ENCODE data around the gene KRT86. TPM values are rescaled to one million over a fixed set of nuclear protein-coding genes. Genes with fewer than 3 reads are reported as not detected.

KRT86 gene
- total and polyA plus RNA-seq, 2 of the 8 experiments (the other 6 are each of a cell fraction or from before 2014, with no cell fraction given): 0.12 TPM; not detected in 1

- H3K56ac ChIP-seq (replicated peaks; ENCODE audit: insufficient read length, low read depth, low read length): no peak overlapping the region
- no peak overlapping the region for H4K91ac ChIP-seq (replicated peaks; ENCODE audit: insufficient read length, low read length)
- no peaks in the 10 kb centered on the region for H4K20me1 ChIP-seq (replicated peaks in 1 of 2; ENCODE audit: control insufficient read depth in 1 of 2, insufficient read depth in 2 of 2, low read length in 2 of 2)
- no peak overlapping the region for H4K8ac ChIP-seq (ENCODE audit: extremely low read depth, insufficient read depth, low read length)
- no peak overlapping the region for H3K4ac ChIP-seq (replicated peaks; ENCODE audit: insufficient read length, low read depth, low read length)
- H2BK20ac ChIP-seq (ENCODE audit: low read length): no peak overlapping the region
- FAIRE-seq (no peak), DNase-seq (ENCODE audit: low read depth in 1 of 2, low spot score in 2 of 2) (no peak)
- H2BK5ac ChIP-seq (ENCODE audit: low read depth, low read length): no peak overlapping the region
- no peak overlapping the region for H2BK12ac ChIP-seq (ENCODE audit: low read depth, low read length)
- no peak overlapping the region for H2AK5ac ChIP-seq (ENCODE audit: low read depth, low read length)
- H3K79me1 ChIP-seq (ENCODE audit: low read depth, low read length): no peaks in the 10 kb centered on the region
- CTCF ChIA-PET (ENCODE audit: partially characterized antibody): interaction anchor here (1.6 to 10.7 kb wide), 6 partner anchors 10 to 196 kb away, joined by 6 to 88 read pairs (median 6); no protein-coding TSS in a partner anchor
- H3K36me3 ChIP-seq (ENCODE audit: control insufficient read depth in 2 of 4, insufficient read depth in 4 of 4, low read length in 3 of 4): no peaks in the 10 kb centered on the region
- no peaks in the 10 kb centered on the region for H3K79me2 ChIP-seq (ENCODE audit: control insufficient read depth in 1 of 2, insufficient read depth in 2 of 2, low read length in 2 of 2)
- H3K4me1 ChIP-seq (replicated peaks in 1 of 4; ENCODE audit: control insufficient read depth in 3 of 4, insufficient read depth in 4 of 4, low read length in 3 of 4): no peaks in the 10 kb centered on the region
- H3K9ac ChIP-seq (replicated peaks in 1 of 4; ENCODE audit: extremely low read depth in 1 of 4, low read depth in 3 of 4, low read length in 3 of 4): no peak overlapping the region
- H2BK120ac ChIP-seq (replicated peaks; ENCODE audit: low read depth, low read length): no peak overlapping the region
- H3K27ac ChIP-seq (ENCODE audit: low read depth, low read length): no peak overlapping the region
- no peaks in the 10 kb centered on the region for H3K23me2 ChIP-seq (ENCODE audit: low read depth, low read length)
- no peak overlapping the region for H2AFZ ChIP-seq (ENCODE audit: low read length)
- no peaks in the 10 kb centered on the region for H3K27me3 ChIP-seq (replicated peaks in 1 of 4; ENCODE audit: control insufficient read depth in 3 of 4, extremely low read depth in 1 of 4, insufficient read depth in 3 of 4, low read length in 3 of 4)
- no peak overlapping the region for H3K18ac ChIP-seq (ENCODE audit: extremely low read depth, low read length)
- H2BK15ac ChIP-seq (ENCODE audit: low read length): no peak overlapping the region
- H3K9me3 ChIP-seq (ENCODE audit: insufficient read depth in 2 of 2, low read depth in 1 of 2, low read length in 1 of 2): no peaks in the 10 kb centered on the region; a peak in 1 of 4 replicates
- no peak overlapping the region for H3K4me3 ChIP-seq (ENCODE audit: extremely low read depth in 1 of 4, insufficient read depth in 2 of 4, low read depth in 3 of 4, low read length in 4 of 4)
- 89% methylated on average over 2 of the region's 2 CpGs; no CpG with 5 or more reads in 1 of the 2 experiments for WGBS, 2 experiments (ENCODE audit: extremely low coverage in 1 of 2, insufficient coverage in 1 of 2, insufficient read length in 1 of 2, insufficient replicate concordance in 2 of 2, low coverage in 1 of 2, low lambda C conversion rate in 2 of 2, missing lambda C conversion rate in 1 of 2)
- no peak overlapping the region for H3K4me2 ChIP-seq (ENCODE audit: insufficient read depth in 1 of 2, low read depth in 2 of 2, low read length in 2 of 2)
- POLR2A ChIA-PET (ENCODE audit: partially characterized antibody): no interaction called here
- H3K14ac ChIP-seq (ENCODE audit: insufficient read length): no peak overlapping the region
- H4K5ac ChIP-seq (ENCODE audit: insufficient read length, low read depth, low read length): no peak overlapping the region
- no peak overlapping the region for H3K23ac ChIP-seq (ENCODE audit: insufficient read length)
- TF ChIP-seq CREB1 (IDR thresholded peaks at IDR 0.05): no peak
- TF ChIP-seq MAX (IDR thresholded peaks at IDR 0.05): no peak
- no peak for TF ChIP-seq POLR2AphosphoS5 (IDR thresholded peaks at IDR 0.05; ENCODE audit: low read depth, low read length)
- TF ChIP-seq TAF1 (IDR thresholded peaks at IDR 0.05; ENCODE audit: low read depth, low read length): no peak
- TF ChIP-seq POLR2A (IDR thresholded peaks at IDR 0.05; ENCODE audit: control extremely low read depth in 1 of 2, low read depth in 2 of 2, low read length in 2 of 2): no peak
- no peak for TF ChIP-seq EZH2 (IDR thresholded peaks at IDR 0.05; ENCODE audit: low read depth, low read length, severe bottlenecking)
- TF ChIP-seq RBBP5 (IDR thresholded peaks at IDR 0.05; ENCODE audit: borderline replicate concordance, low read depth, low read length): no peak
- no peak for TF ChIP-seq MAFK (IDR thresholded peaks at IDR 0.05; ENCODE audit: low read depth, low read length)
- TF ChIP-seq SRF (IDR thresholded peaks at IDR 0.05; ENCODE audit: low read depth, low read length): no peak
- no peak for TF ChIP-seq ATF2 (IDR thresholded peaks at IDR 0.05; ENCODE audit: low read length)
- TF ChIP-seq EGR1 (IDR thresholded peaks at IDR 0.05; ENCODE audit: borderline replicate concordance, low read depth, low read length): no peak
These were observed 78.5 kb downstream of the KRT86 start for GRCh38 chr12:52352951-52353350.
